Fibroblast of villous mesenchyme (primary cell): Measurements from ENCODE around the gene AXIN1. TPM values are rescaled to one million over a fixed set of nuclear protein-coding genes. Genes with fewer than 3 reads are reported as not detected.
"Not testable (repeated sequence)": the region's sequence is repeated elsewhere in the genome, so short reads cannot be mapped to it uniquely, and the experiment has no call there.

Source experiments
- DNase-seq: peaks from one replicate; pipeline ENCODE4 v3.0.0-alpha.2; 2010; ENCODE audit warnings: low read depth
- H3K4me3 ChIP-seq: 2 replicates; pipeline ENCODE4 v1.5.1; 2011; ENCODE audit warnings: low read depth, mild to moderate bottlenecking, low read length
- total RNA-seq: library from RNA; depleted of rRNA; stranded (reverse); fragments of >200 nt; gene quantifications from 2 replicates; pipeline ENCODE4 v1.2.3, GENCODE V29; 2012
- TF ChIP-seq, protein P1 (sequence below): IDR thresholded peaks from 2 replicates; pipeline ENCODE4 v1.5.1; 2012; ENCODE audit warnings: low read depth, mild to moderate bottlenecking, low read length; ENCODE audit not compliant: insufficient read depth

Gene AXIN1
- total RNA-seq, 1 donor: 16.4 TPM

DNA sequence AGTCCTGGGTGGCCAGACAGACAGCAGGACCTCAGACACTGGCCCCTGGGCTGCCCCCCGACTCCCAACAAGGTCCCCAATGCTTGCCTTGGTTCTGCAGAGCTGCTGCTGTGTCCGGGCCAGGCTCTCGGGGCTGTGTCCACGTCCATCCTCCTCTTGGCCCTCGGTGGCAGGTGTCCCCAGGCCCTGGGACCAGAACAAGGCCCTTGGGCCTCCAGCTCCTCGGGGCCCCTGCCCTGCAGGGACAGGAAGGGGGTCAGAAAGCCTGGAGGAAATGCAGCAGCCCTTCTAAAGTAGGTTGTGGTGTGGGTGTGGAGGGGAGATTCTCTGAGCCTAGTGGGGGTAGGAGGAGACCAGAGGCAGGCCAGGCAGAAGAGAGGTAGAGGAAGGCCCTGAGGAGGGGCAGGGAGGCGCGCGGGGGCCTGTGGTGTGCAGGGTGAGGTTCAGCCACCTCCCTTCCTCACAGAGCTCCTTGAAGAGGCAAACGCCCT is 2.5 kb upstream of the AXIN1 start:
- no peak for DNase-seq
- TF ChIP-seq, protein P1, sequence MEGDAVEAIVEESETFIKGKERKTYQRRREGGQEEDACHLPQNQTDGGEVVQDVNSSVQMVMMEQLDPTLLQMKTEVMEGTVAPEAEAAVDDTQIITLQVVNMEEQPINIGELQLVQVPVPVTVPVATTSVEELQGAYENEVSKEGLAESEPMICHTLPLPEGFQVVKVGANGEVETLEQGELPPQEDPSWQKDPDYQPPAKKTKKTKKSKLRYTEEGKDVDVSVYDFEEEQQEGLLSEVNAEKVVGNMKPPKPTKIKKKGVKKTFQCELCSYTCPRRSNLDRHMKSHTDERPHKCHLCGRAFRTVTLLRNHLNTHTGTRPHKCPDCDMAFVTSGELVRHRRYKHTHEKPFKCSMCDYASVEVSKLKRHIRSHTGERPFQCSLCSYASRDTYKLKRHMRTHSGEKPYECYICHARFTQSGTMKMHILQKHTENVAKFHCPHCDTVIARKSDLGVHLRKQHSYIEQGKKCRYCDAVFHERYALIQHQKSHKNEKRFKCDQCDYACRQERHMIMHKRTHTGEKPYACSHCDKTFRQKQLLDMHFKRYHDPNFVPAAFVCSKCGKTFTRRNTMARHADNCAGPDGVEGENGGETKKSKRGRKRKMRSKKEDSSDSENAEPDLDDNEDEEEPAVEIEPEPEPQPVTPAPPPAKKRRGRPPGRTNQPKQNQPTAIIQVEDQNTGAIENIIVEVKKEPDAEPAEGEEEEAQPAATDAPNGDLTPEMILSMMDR: no peak
- H3K4me3 ChIP-seq: no peak overlapping the region

DNA sequence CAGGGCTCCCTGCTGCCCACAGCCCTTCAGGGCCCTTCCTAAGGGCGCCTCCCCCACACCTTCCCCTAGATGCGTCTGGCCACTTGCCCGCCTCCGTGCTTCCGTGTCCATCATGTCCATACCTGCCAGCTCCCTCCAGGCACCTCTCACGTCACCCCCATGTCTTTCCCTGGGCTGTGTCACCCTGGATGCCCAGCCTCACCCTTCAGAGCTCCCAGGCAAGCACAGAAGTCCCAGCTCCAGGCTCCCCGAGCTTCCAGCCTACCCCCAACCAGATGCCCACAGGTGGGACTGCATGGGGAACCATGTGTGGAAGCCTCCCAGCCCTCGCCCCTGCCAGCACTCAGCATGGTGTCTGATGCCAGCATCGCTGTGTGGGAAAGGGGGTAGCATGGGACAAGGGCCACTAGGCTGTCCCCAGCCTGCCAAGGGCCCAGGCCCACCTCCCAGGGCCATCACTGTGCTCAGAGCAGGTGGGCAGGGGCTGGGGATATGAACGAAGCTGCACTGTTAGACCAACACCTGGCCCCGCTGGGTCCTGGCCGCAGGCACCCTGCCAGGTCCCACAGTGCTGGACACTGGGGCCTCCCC is 1.9 kb upstream of the AXIN1 start:
- DNase-seq: no peak
- TF ChIP-seq, protein P1: no peak
- no peak overlapping the region for H3K4me3 ChIP-seq

- no peak for DNase-seq
- TF ChIP-seq, protein P1: no peak
- peak overlapping the region; percentile 48 for H3K4me3 ChIP-seq
Measured at GRCh38 chr16:353404-354290, 1.1 kb upstream of the AXIN1 start.

GRCh38 chr16:351804-352520 is 561 bp downstream of the AXIN1 start:
- no peak for DNase-seq
- TF ChIP-seq, protein P1: no peak
- H3K4me3 ChIP-seq: peak overlapping the region; percentile 73

DNA sequence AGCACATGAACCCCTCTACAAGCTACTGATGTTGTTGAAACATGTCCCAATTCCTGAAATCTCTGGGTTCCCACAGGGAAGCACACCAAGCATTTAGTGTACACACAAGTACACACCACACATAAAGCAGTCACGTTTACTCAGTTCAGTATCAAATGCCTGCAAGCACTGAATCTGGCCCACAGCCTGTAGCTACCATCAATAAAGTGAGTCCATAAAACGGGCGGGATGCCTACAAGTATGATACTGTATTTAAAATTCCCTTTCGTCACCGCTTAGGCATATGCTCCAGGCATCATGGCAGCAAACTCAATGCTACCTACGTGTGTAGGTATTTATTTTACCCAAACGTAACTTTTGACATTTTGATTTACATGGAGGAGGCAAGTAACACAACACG is 2.3 kb downstream of the AXIN1 start:
- DNase-seq: no peak
- TF ChIP-seq, protein P1: no peak
- no peak overlapping the region for H3K4me3 ChIP-seq

DNA sequence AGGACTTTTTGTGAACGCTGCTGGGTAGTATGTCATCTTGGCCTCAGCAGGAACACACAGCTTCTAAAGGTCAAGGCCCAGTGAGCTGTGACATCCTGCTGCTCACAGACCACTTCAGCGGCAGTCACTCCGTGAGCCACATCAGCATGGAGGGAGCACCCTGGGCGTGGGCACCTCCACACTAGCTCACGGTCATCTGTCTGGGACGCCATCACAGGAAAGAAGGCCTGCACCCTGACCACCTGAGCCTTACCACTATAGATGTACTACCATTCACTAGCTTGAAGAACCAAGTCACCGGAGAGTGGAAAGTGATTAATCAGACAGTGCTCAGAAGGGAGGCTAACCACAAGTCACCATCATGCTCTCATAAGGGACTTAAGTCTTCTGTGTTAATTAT is 3.3 kb downstream of the AXIN1 start:
- no peak for DNase-seq
- H3K4me3 ChIP-seq: no peak overlapping the region
- TF ChIP-seq, protein P1: no peak

DNA sequence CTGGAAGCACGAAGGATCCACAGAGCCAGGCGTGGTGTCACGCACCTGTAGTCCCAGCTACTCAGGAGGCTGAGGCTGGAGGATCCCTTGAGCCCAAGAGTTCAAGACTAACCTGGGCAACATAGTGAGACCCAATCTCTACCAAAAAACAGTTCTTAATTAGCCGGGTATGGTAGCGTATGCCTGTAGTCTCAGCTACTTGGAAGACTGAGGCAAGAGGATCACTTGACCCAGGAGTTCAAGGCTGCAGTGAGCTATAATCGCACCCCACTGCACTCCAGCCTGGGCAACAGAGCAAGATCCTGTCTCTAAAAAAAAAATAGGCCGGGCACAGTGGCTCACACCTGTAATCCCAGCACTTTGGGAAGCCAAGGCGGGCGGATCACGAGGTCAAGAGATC is 4.0 kb downstream of the AXIN1 start:
- not testable (repeated sequence) for DNase-seq, H3K4me3 ChIP-seq
